Spinal cord (tissue), 10 donors: Measurements from ENCODE around the gene RUNDC1. TPM values are rescaled to one million over a fixed set of nuclear protein-coding genes. Genes with fewer than 3 reads are reported as not detected.

ENCODE experiments used
- DNase-seq, 6 donors: peaks; one replicate each; pipeline versions ENCODE4 v3.0.0 to v3.0.0-alpha.2; 2013 to 2015; ENCODE audit warnings: low spot score in 6 of 6, low read depth in 4 of 6
- H3K27ac ChIP-seq: one replicate; pipeline ENCODE4 v1.5.1; 2013; ENCODE audit warnings: low read depth, low read length, control low read depth
- H3K27me3 ChIP-seq: one replicate; pipeline ENCODE4 v1.6.1; 2013; ENCODE audit warnings: low read length; ENCODE audit not compliant: control insufficient read depth, insufficient read depth
- H3K36me3 ChIP-seq: one replicate; pipeline ENCODE4 v1.6.1; 2013; ENCODE audit warnings: low read length; ENCODE audit not compliant: control insufficient read depth, insufficient read depth
- H3K4me1 ChIP-seq: one replicate; pipeline ENCODE4 v1.6.1; 2013; ENCODE audit warnings: low read length; ENCODE audit not compliant: control insufficient read depth, insufficient read depth
- H3K4me3 ChIP-seq: one replicate; pipeline ENCODE4 v1.5.1; 2013; ENCODE audit warnings: low read depth, low read length, control low read depth
- H3K9me3 ChIP-seq: one replicate; pipeline ENCODE4 v1.6.1; 2013; ENCODE audit warnings: low read length; ENCODE audit not compliant: control insufficient read depth, insufficient read depth
- WGBS: methylation state at CpG from one replicate; pipeline ENCODE4 v1.1.5; 2013; ENCODE audit warnings: missing lambda C conversion rate; ENCODE audit not compliant: insufficient coverage; 5-methylcytosine and 5-hydroxymethylcytosine counted together
- polyA plus RNA-seq, 2 donors: library from polyadenylated mRNA; unstranded; fragments of 120-200 nt; gene quantifications; one replicate each; pipeline ENCODE4 v1.2.1, GENCODE V29; 2013; ENCODE audit not compliant: insufficient read length in 2 of 2
- small RNA-seq: library from RNA; depleted of rRNA; stranded (forward); fragments of <200 nt; gene quantifications from one replicate; pipeline ENCODE3, GENCODE V24; 2014; ENCODE audit warnings: low replicate concordance
- total RNA-seq, 2 donors: library from RNA; depleted of rRNA in 1 of 2; stranded (reverse); fragments of 120-200 nt in 1 of 2; fragments of >200 nt in 1 of 2; gene quantifications; one replicate each; pipeline versions ENCODE4 v1.2.3 to v1.2.4, GENCODE V29; 2013 to 2014
- donor health status: healthy.

RUNDC1 gene
- total and polyA plus RNA-seq, 4 donors = 12.2 to 21.3 (median 16.8) TPM

DNA sequence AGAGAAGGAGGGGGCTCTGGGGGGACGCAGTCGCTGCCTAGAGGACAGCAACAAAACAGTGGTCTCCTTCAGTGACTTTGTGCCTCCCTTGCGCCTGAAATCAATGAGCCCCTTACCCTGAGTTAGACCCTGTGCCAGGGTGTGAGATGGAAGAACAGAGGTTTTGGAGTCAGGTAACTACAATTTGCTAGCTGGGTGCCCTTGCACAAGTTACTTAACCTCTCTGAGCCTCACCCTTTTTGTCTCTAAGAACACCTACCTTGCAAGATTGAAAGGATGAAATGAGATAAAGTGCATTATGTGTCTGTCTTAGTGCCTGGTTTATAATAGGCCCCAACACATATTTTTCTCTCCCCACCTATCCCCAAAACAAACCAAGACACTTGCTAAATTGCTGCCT is 54.5 kb downstream of the RUNDC1 start:
- WGBS = 29% methylated on average over 3 of the region's 3 CpGs
- Histone ChIP-seq H3K27me3 (no peaks in the 10 kb centered on the region), H3K4me1 (peaks cover 45% of the 10 kb centered on the region), H3K4me3 (no peak overlapping the region), H3K27ac (peak overlapping the region; percentile 45), H3K9me3 (no peaks in the 10 kb centered on the region), H3K36me3 (no peaks in the 10 kb centered on the region)
- DNase-seq = no peak

DNA sequence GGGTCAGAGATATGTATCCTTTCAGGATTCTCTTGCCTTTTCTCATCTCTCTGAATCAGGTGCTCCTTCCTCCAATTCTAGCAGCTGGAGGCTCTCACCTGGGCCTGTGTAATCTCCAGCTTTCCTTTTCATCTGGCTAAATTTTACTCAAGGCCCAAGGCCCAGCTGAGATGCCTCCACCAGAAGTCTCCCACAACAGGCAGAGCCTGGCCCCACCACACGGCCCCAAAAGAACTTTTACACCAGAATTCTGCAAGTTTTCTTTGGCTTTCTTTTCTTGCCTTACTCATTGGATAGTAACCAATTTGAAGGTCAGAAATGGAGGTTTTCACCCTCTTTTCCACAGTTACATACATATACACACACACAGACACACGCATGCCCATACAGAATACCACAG is 59.3 kb downstream of the RUNDC1 start:
- H3K4me3 ChIP-seq = no peak overlapping the region
- H3K9me3 ChIP-seq = no peaks in the 10 kb centered on the region
- no peaks in the 10 kb centered on the region for H3K27me3 ChIP-seq
- DNase-seq = no peak
- H3K4me1 ChIP-seq = peaks cover 24% of the 10 kb centered on the region
- WGBS = 80% methylated on average over 1 of the region's 2 CpGs
- H3K36me3 ChIP-seq = no peaks in the 10 kb centered on the region
- H3K27ac ChIP-seq = no peak overlapping the region

DNA sequence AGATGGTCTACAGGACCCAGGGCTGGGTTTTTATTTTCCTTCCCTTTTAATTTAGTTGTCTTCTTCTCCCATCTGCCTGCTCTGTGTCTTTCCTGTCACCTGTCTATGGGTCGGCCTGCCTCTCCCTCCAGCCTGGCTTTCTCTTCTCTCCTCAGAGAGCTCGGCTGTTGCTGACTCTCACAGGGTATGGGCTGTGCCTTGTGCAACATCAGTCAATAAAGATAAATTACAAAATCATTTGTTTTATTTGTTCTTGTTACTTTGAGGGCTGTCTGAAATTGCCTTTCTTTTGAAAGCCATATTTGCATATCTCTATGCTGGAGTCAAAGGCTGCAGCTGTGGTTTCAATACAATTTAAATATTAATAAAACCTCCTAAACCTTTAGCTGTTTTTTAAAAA is 60.3 kb downstream of the RUNDC1 start:
- DNase-seq = no peak
- no peak overlapping the region for H3K27ac ChIP-seq
- no peaks in the 10 kb centered on the region for H3K27me3 ChIP-seq
- no peaks in the 10 kb centered on the region for H3K9me3 ChIP-seq
- WGBS = 33% methylated on average over 1 of the region's 2 CpGs
- H3K36me3 ChIP-seq = no peaks in the 10 kb centered on the region
- peaks cover 17% of the 10 kb centered on the region for H3K4me1 ChIP-seq
- no peak overlapping the region for H3K4me3 ChIP-seq

DNA sequence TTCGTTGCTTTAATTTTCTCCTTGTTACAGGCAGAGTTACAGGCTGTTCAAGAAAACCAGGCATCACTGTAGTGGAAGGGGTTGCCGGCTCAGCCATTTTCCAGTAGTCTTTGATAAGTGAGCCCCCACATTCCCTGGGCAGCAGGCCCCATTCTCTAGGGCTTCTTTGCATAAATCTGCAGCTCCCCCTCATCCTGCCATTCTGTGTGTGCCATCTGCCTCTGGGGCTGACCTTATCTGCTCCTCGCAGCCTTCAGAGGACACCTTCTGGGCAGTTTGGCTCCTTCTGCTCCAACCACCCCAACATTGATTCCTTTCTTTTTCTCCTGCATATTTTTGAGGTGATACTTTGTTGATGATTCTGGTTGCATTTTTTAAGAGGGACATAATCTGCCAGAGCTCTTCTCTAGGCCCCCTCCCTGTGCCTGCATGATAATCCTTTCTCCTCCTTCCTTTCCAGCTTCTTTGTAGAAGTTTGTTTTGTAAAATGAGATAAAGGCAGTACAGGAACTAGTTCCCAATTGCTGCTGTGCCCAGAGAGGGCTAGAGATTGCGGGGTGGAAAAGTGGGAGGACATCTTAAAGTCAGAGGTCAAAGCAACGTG is 61.8 kb downstream of the RUNDC1 start:
- H3K4me1 ChIP-seq = peaks cover 2% of the 10 kb centered on the region
- H3K36me3 ChIP-seq = no peaks in the 10 kb centered on the region
- H3K27ac ChIP-seq = no peak overlapping the region
- H3K4me3 ChIP-seq = no peak overlapping the region
- H3K9me3 ChIP-seq = no peaks in the 10 kb centered on the region
- H3K27me3 ChIP-seq = no peaks in the 10 kb centered on the region
- 78% methylated on average over 3 of the region's 5 CpGs for WGBS
- no peak for DNase-seq

Small RNA genes within 50 kb of the gene (small RNA-seq; reads per million reads assigned to genes)
- not detected for gene AARSD1
- not detected for gene RF00561

Other genes starting within 250 kb of the RUNDC1 start
- 10 to 100 TPM; 28.7 to 42.5 TPM for gene EZH1, start 235.5 kb upstream of the RUNDC1 start, total RNA-seq
- gene EZH1, start 235.5 kb upstream of the RUNDC1 start, polyA plus RNA-seq = 10 to 100 TPM; 43.0 to 53.5 TPM
- gene RAMP2, start 219.3 kb upstream of the RUNDC1 start, total RNA-seq = 100 to 1,000 TPM in 1 of 2 donors, 10 to 100 TPM in 1; 25.2 to 106 TPM
- 100 to 1,000 TPM in 1 of 2 donors, 10 to 100 TPM in 1; 79.3 to 100 TPM for gene RAMP2, start 219.3 kb upstream of the RUNDC1 start, polyA plus RNA-seq
- gene VPS25, start 207.1 kb upstream of the RUNDC1 start, total RNA-seq = 100 to 1,000 TPM in 1 of 2 donors, 10 to 100 TPM in 1; 39.6 to 106 TPM
- gene VPS25, start 207.1 kb upstream of the RUNDC1 start, polyA plus RNA-seq = 10 to 100 TPM; 54.1 to 64.9 TPM
- 10 to 100 TPM in 1 of 2 donors, 1 to 10 TPM in 1; 3.5 to 11.2 TPM for gene WNK4, start 200.0 kb upstream of the RUNDC1 start, total RNA-seq
- gene WNK4, start 200.0 kb upstream of the RUNDC1 start, polyA plus RNA-seq = 10 to 100 TPM in 1 of 2 donors, 1 to 10 TPM in 1; 1.9 to 14.1 TPM
- 100 to 1,000 TPM in 1 of 2 donors, 10 to 100 TPM in 1; 83.3 to 152 TPM for gene COA3, start 181.9 kb upstream of the RUNDC1 start, total RNA-seq
- 100 to 1,000 TPM; 126 to 127 TPM for gene COA3, start 181.9 kb upstream of the RUNDC1 start, polyA plus RNA-seq
- 1 to 10 TPM in 1 of 2 donors, under 1 TPM in 1; 0.50 to 1.3 TPM for gene CNTD1, start 181.7 kb upstream of the RUNDC1 start, total RNA-seq
- 1 to 10 TPM; 1.3 to 2.8 TPM for gene CNTD1, start 181.7 kb upstream of the RUNDC1 start, polyA plus RNA-seq
- gene BECN1, start 156.3 kb upstream of the RUNDC1 start, total RNA-seq = 10 to 100 TPM; 72.9 to 87.0 TPM
- gene BECN1, start 156.3 kb upstream of the RUNDC1 start, polyA plus RNA-seq = 10 to 100 TPM; 60.5 to 65.1 TPM
- gene PSME3, start 147.2 kb upstream of the RUNDC1 start, total RNA-seq = 10 to 100 TPM; 55.8 to 59.2 TPM
- 10 to 100 TPM; 96.6 to 98.5 TPM for gene PSME3, start 147.2 kb upstream of the RUNDC1 start, polyA plus RNA-seq
- 1 to 10 TPM; 1.2 to 1.3 TPM for gene AOC2, start 136.0 kb upstream of the RUNDC1 start, total RNA-seq
- gene AOC2, start 136.0 kb upstream of the RUNDC1 start, polyA plus RNA-seq = 1 to 10 TPM; 3.3 to 4.1 TPM
- gene AOC3, start 129.4 kb upstream of the RUNDC1 start, total RNA-seq = 1 to 10 TPM; 2.7 to 6.2 TPM
- gene AOC3, start 129.4 kb upstream of the RUNDC1 start, polyA plus RNA-seq = 1 to 10 TPM; 2.9 to 3.0 TPM
- gene G6PC1, start 79.8 kb upstream of the RUNDC1 start, total RNA-seq = under 1 TPM in 1 of 2 donors, not detected in 1; 0.06 TPM
- gene G6PC1, start 79.8 kb upstream of the RUNDC1 start, polyA plus RNA-seq = under 1 TPM; 0.05 to 0.11 TPM
- 10 to 100 TPM; 20.8 to 34.6 TPM for gene AARSD1, start 16.1 kb upstream of the RUNDC1 start, total RNA-seq
- gene AARSD1, start 16.1 kb upstream of the RUNDC1 start, polyA plus RNA-seq = 10 to 100 TPM; 69.2 to 91.2 TPM
- gene PTGES3L, start 485 bp upstream of the RUNDC1 start, total RNA-seq = 1 to 10 TPM; 1.5 to 1.8 TPM
- 1 to 10 TPM; 6.6 to 8.2 TPM for gene PTGES3L, start 485 bp upstream of the RUNDC1 start, polyA plus RNA-seq
- 1,000 to 10,000 TPM in 1 of 2 donors, 100 to 1,000 TPM in 1; 670 to 1,375 TPM for gene RPL27, start 17.9 kb downstream of the RUNDC1 start, total RNA-seq
- gene RPL27, start 17.9 kb downstream of the RUNDC1 start, polyA plus RNA-seq = 1,000 to 10,000 TPM in 1 of 2 donors, 100 to 1,000 TPM in 1; 939 to 1,002 TPM
- 10 to 100 TPM in 1 of 2 donors, 1 to 10 TPM in 1; 8.5 to 32.5 TPM for gene IFI35, start 26.2 kb downstream of the RUNDC1 start, total RNA-seq
- 10 to 100 TPM in 1 of 2 donors, 1 to 10 TPM in 1; 9.2 to 12.9 TPM for gene IFI35, start 26.2 kb downstream of the RUNDC1 start, polyA plus RNA-seq
- gene VAT1, start 41.8 kb downstream of the RUNDC1 start, total RNA-seq = 100 to 1,000 TPM in 1 of 2 donors, 10 to 100 TPM in 1; 80.8 to 139 TPM
- 100 to 1,000 TPM; 225 to 239 TPM for gene VAT1, start 41.8 kb downstream of the RUNDC1 start, polyA plus RNA-seq
- 10 to 100 TPM; 19.2 to 25.5 TPM for gene RND2, start 44.7 kb downstream of the RUNDC1 start, total RNA-seq
- 10 to 100 TPM; 81.8 to 86.9 TPM for gene RND2, start 44.7 kb downstream of the RUNDC1 start, polyA plus RNA-seq
- 10 to 100 TPM; 11.7 to 16.2 TPM for gene BRCA1, start 144.8 kb downstream of the RUNDC1 start, total RNA-seq
- 1 to 10 TPM; 8.5 to 9.1 TPM for gene BRCA1, start 144.8 kb downstream of the RUNDC1 start, polyA plus RNA-seq
- 100 to 1,000 TPM in 1 of 2 donors, 10 to 100 TPM in 1; 93.8 to 104 TPM for gene NBR1, start 190.6 kb downstream of the RUNDC1 start, total RNA-seq
- gene NBR1, start 190.6 kb downstream of the RUNDC1 start, polyA plus RNA-seq = 10 to 100 TPM; 79.3 to 86.7 TPM
- gene TMEM106A, start 231.3 kb downstream of the RUNDC1 start, total RNA-seq = 1 to 10 TPM; 2.6 to 6.9 TPM
- gene TMEM106A, start 231.3 kb downstream of the RUNDC1 start, polyA plus RNA-seq = 1 to 10 TPM; 2.3 to 5.9 TPM
- gene CCDC200, start 248.1 kb downstream of the RUNDC1 start, total RNA-seq = under 1 TPM in 1 of 2 donors, not detected in 1; 0.55 TPM
- gene CCDC200, start 248.1 kb downstream of the RUNDC1 start, polyA plus RNA-seq = 10 to 100 TPM in 1 of 2 donors, 1 to 10 TPM in 1; 4.4 to 11.0 TPM